AG08396 (cell line): ENCODE results near the gene VIT.

Experiments used
- DNase-seq: peaks from one replicate; pipeline ENCODE4 v3.0.0; 2012; ENCODE audit warnings: low spot score, mixed read lengths

VIT gene, protein sequence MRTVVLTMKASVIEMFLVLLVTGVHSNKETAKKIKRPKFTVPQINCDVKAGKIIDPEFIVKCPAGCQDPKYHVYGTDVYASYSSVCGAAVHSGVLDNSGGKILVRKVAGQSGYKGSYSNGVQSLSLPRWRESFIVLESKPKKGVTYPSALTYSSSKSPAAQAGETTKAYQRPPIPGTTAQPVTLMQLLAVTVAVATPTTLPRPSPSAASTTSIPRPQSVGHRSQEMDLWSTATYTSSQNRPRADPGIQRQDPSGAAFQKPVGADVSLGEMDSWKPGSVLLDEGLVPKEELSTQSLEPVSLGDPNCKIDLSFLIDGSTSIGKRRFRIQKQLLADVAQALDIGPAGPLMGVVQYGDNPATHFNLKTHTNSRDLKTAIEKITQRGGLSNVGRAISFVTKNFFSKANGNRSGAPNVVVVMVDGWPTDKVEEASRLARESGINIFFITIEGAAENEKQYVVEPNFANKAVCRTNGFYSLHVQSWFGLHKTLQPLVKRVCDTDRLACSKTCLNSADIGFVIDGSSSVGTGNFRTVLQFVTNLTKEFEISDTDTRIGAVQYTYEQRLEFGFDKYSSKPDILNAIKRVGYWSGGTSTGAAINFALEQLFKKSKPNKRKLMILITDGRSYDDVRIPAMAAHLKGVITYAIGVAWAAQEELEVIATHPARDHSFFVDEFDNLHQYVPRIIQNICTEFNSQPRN

DNA sequence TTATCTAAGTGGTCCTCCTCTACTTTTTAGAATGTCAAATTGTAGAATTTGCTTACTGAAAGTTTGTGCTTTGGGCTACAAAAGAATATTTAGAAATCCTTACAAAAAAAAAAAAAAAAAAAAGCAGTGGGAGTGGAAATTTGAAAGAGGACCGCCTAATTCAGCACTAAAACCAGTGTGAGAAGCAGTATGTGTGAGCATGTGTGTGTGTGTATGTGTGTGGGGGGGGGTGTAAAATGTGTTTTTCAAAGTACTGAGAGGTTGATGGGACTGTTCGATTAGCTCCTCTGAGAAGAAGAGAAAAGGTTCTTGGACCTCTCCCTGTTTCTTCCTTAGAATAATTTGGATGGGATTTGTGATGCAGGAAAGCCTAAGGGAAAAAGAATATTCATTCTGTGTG, at the start of gene VIT:
Gene VIT, plus strand, starts transcription at position 175 of the 400 bp plus-strand sequence. CDS start 19,664 bp downstream, outside the sequence.
- no peak for DNase-seq

DNA sequence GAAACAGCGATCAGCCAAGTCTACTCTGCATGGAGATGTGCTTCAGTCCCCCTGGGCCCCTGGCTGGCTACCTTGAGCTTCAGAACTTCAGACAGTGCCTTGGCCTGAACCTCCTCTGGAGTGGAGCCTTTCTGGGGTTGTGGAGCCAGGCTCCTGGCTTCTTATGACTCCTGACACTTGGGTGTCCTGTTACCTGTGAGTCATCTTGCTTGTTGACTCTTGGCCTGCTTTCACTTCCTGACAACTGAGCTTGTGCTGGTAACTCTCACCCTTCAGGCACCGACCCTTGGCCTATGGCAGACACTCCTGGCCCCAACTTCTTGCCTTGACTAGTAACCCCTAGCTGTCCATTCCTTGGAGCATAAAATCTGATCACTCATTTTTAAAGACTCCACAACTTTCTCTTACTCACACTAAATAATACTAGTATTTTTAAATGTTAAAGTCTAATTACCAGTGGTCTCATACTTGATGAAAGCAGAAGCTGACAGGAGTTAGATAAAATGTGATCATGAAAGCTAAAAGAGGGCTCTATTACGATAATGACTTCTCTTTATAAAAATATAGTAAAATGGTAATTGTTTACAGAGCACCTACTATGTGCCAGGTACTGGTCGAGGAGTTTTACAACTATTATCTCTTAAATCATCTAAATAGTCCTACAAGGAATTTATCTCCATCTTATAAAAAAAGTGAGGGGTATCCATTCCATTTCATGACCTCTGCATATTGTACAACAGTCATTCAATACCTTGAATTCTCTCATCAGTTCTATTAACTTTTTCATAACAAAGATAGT, 46.3 kb upstream of the VIT start:
- DNase-seq = peak; percentile 73

DNA sequence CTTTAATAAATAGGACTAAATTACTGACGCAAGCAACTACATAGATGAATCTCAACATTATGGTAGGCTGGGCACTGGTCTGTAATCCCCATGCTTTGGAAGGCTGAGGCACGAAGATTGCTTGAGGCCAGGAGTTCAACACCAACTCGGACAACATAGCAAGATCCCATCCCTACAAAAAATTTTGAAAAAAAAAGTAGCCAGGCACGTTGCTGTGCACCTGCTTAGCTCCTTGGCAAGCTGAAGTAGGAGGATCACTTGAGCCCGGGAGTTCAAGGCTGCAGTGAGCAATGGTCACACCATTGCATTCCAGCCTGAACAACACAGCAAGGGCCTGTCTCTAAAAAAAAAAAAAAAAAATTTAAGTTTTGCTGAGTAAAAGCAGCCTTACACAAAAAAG, 43.4 kb upstream of the VIT start:
- no peak for DNase-seq

DNA sequence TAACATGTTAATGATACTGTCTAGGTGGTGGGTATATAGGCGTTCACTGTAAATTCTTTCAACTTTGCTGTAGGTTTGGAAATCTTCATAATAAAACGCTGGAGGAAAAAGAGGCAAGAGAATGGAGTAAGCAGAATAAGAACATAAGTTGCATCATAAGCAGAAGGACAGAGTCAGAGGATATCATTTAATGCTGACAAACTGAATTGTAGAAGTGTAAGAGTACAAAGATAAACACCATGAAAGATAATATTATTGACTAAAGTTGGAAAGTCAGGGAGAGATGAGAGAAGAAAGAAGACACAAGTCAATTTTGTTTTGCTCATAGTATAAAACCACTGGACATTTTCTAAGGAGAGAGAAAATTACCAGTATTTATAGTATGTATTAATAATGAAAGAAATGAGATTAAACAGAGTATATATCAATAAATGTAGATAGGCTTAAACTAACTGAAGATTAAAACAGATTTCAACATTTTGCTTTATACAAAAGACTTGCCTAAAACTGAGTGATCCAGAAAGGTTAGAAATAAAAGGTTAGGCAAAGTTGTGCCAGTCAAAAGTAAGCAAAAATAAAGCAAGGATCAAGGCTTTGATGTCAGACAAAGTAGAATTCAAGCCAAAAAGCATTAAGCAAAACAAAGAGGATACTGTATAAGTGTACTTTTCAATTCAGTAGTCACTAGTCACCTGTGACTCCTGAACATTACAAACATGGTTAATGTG, 42.4 kb upstream of the VIT start:
- no peak for DNase-seq

DNA sequence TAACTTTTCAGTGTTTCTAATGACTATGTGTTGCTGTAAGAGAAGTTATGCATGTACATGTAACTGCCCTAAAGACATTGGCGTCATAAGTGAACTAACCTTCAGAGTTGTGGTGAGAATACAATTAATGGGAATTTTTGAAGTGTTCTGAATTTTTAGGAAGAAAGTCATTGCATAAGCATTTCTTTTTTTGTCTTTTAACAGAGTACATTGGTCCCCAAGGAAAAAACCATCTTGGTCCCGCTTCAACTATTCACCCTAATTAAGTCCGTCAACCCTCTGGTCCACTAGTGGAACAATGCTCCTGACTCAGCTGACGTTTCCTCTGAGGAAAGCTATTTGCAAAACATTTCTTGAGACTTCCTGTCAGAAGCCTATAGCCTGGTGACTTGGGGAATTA, 41.1 kb upstream of the VIT start:
- DNase-seq = peak; percentile 17

DNA sequence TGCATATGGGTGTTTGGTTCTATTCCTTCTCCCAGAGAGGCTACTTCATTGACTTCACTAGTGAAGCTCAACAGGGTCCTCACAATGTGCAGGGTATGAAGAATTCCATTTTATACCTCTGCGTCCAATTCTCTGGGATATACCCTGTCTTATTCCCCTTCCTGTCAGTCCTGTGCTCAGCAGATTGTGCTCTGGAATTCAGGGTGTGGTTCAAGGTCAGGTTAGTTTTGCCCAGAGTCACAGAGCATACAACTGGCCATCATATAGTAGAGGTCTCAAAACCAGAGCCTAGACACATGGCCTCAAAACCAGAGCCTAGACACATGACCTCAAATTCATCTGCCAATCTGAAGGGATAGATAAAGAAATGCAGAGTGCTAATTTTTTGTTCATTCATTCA, 38.8 kb upstream of the VIT start:
- DNase-seq = no peak

DNA sequence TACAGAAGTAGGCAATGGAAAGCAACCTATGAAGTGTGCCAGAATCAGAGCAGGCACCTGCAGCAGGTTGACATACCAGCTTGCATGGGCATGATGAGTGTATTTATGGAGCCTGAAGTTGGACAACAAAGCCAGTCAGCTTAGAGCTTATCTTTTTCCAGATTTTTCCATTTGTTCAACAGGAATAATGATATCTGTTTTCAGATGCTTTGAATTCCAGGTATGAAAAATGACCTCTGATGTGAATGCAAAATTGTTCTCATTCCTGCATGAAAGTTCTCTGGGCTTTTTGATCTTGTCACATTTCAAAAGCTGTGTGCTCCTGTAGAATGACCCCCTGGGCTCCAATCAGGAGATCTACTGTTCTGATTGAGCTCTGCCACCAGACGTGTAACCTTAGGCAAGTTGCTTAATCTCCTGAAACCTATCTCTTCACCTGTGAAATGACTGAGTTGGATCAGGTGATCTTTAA, 38.2 kb upstream of the VIT start:
- no peak for DNase-seq

DNA sequence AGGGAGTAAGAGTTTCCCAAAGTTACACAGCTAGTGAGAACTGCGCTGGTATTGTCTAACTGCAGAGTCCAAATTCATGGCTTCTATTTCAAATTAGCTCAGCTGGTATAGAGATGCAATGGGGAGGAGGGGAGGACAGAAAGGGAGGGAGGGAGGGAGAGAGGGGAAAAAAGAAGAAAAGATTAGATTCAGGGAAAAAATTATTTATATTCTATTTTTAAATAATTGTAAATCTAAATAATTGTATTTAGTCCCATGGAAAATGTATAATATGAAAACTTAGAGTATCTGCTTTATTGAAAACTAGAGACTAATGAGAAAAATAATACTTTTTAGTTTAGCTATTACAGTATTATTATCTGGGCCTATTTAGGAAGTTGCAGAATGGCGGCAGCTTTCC, 37.3 kb upstream of the VIT start:
- DNase-seq = no peak

DNA sequence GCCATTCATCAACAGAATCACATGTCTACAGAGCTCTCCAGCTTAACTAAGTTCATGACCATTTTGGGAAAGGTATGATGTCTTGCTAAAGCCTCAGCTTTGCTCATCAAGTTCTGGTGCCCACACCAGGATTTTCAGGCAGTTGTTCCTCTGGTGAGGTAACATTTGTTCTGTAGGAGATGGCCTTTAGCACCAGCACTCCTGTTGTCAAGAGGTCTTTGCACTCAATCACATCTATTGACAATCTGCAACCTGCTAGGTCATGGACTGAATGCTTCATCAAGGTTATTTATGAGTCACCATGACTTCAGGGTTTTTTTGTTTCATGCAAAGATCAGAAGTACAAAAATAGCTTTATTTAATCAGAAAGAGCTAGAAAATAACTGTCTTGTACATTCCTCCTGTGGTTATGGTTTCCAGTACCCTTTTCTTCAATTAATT, 36.6 kb upstream of the VIT start:
- DNase-seq = no peak

DNA sequence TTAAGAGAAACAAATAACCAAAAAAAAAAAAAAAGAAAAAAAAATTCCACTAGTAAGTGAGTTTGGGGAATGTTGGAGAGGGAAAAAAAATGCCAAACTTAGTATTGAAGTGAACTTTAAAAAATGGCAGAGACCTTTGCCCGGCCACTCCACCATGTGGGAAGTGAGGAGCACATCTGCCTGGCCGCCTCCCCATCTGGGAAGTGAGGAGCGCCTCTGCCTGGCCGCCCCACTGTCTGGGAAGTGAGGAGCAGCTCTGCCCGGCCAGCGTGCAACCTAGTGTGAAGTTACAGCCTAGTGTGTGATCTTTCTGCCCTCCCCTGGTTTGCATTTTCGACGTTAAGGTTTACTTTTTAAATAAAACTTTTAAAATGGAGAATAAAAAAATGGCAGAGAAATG, 33.9 kb upstream of the VIT start:
- no peak for DNase-seq

DNA sequence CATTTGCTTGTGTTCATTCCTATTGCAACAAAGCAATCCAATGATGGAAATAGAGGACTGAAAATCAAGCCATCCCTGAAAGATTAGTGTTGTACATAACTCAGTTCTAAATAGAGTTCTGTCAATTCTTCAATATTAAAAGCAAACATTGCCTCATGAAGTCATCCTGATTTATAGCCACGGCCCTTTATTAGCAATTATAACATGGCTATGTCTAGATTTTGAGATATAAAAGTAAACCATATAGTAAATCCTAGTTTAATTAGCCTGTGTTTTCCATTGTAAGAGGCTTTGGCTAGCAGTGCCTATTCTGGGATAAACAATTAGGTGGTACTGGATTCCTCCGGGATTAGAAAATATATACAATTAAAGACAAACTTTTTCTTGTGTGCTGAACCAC, 33.2 kb upstream of the VIT start:
- DNase-seq = no peak

DNA sequence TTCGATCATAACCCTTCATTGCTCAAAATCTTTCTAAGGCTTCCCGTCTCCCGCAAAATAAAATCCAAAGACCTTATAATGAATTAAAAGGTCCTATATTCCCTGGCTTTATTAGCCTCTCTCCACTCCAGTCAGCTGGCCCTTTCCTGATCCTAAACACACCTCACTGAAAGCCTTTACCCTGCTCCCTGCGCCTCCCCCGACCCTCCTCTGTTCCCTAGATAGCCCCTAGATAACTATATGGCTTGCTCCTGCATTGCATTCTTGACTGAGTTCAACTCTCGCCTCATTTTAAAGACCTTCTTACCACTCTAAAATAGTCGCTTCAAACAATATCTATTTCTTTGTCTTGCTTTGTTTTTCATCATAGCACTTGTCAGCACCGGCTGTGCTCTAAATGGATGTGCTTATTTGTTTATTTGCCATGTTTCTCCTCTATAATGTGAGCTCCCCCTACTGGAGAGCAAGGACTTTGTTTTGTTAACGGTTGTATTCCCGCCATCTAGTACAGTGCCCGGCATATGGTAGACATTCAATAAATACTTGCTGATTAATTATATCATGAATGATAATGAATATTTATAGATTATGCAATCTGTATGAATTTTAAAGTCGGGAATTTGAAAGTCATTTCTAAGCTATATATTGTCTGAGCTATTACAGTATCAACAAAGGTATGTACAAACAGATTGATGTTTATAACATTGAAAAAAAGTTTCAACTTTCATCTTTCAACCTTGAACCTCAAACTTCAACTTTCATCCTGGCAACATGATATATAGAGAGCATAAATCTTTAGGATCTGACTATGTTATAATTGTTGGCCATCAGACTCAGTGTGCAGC, 32.4 kb upstream of the VIT start:
- DNase-seq = peak; percentile 42

DNA sequence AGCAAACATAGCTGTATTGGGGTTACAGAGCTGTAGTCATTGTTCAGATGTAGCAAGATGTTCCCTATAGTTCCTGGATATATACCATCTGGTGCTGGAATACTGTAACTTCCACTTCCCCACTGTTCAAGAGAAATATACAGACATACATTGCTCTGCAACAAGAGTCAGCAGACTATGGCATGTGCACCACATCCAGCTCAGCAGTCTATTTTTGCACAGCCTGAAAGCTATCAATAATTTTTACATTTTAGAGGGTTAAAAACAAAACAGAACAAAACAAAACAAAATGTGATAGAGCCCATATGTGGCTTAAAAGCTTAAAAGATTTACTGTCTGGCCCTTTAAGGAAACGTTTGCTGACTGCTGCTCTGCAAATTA, 31.8 kb upstream of the VIT start:
- no peak for DNase-seq

DNA sequence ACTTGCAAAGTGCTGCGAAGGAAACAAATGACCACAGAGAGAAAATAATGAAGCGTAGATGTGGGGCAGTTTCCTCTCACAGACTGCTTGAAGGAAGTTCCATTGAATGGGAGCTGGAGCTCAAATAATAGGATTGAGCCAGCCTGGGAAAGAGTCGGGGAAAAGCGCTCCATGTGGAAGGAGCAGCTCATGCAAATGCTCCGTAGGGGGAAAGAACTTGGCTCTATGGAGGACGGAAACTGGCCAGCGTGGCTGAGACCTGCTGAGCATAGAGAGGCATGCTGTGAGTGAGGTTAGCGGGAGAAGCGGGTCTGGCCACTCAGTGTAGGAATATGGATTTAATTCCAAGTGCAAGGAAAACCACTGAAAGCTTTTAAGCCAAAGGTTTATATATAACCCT, 28.6 kb upstream of the VIT start:
- DNase-seq = no peak

DNA sequence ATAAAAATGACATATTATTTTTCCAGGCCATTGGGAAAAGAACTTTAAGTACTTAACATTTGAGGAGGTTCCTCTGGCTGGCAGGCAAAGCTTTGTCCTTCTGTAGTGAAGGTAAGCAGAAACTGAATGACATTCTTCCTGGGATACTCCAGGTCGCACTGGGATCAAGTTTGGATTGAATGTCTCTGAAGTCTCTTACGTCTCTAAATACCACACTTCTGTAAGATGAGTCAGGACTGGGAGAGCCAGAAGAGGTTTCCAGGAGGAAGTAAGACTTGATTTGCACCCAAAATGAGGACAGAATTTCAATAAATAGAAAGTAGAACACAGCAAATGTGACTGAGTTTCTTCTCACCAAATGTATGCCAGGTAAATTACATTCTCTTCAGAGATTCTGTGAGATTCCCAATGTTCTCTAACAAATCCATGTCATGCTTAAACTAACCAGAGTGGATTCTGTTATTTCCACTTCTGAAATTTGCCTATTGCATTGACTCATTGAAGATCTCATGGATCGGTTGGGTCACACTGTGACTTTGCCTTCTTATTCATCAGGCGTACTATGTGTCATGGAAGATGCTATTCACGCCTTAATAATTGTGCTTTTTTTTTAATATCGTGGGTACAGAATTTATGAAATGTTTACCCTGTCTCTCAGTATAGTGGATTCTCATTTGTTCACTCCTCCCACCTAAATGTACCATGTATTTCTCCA, 25.5 kb upstream of the VIT start:
- no peak for DNase-seq

DNA sequence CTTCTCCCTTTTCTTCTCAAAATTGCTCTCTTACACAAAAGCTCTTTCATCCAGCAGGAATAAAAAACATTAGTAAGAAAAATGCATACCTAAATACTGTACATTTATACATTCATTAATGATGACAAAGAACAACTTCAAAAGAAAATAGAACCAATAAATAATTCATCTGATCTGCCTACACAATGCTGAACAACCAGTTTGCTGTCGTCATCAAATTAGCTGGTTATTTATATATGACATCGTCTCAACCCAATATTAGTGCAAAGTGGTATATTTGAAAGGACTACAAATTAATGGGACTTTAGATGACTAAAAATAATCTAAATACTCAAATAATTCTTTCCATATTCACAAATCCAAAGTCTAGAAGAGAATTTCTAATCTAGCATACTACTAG, 24.8 kb upstream of the VIT start:
- no peak for DNase-seq

DNA sequence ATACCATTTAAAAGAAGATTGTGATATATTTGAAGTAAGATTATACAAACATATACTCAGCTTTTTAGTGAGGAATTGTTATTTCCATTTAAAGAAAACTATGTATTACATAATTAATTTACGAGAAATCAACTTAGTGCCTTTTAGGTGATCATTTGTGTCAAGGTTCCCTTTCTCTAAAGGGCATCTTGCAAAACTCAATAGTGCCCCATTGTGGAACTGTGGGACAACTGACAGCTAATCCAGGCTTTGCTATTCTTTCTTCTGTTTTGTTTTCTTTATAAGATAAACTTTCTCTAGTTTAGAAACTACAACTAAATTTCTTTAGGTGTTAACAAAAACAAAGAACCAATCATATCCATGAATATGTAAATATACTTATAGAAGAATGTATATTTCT, 24.3 kb upstream of the VIT start:
- no peak for DNase-seq

DNA sequence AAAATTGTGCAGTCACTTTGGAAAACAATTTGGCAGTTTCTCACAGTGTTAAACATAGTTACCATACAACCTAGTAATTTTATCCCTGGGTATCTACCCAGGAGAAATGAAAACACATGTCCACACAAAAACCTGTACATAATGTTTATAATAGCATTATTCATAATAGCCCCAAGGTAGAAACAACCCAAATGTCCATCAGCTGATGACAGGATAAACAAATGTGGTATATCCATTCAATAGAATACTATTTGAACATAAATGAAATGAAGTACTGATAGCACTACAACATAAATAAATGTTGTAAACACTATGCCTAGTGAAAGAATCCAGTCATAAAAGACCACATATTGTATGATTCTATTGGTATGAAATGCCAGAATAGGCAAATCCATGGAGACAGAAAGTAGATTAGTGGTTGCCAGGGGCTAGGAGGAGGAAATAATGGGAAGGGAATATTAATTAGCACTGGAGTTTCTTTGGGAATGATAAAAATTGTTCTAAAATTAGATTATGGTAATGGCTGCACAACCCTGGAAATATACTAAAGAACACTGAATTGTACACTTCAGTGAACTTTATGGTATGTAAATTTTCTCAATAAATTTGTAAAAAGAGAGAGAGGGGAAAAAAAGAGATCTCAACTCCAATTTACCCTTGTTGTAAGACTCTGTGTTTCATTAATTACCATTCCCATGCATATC, 20.8 kb upstream of the VIT start:
- DNase-seq = no peak

DNA sequence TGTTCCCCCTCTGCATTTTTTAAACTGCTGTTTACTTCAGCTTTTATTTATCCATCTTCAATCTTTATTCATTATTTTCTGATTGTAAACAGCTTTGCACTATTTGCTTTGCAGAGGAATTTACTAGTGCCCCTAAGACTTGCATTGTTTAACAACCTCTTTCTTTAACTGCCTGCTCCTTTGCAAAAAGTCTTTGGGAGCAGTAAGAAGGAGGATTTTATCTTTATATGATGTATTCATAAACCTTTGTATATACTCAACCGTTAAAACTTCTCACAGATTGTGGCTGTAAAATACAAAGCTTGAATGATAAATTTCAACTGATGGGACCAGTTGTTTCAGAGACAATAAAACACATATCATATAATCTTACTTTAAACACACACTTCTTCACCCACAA, 20.1 kb upstream of the VIT start:
- DNase-seq = no peak

DNA sequence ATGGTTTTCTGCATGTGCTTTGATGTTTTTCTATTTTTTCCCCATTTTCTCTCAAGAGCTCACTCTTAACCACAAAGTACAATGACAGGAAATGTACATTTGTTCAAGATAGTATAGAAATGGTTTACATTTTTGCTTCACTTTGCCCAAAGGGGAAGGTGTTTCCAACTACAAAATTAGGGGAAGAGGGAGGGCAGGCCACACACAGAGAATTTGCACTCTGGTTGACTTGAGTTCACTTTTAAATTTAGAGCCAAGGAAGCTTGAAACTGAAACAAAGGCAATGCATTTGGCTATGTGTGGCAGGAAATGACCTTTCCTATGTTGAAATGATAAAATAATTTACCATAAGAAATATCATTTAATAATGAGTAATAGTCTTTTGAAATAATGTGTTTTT, 19.1 kb upstream of the VIT start:
- DNase-seq = no peak
